Neural cell (in vitro differentiated cells): ENCODE measurements around the gene GIT2. TPM values are rescaled to one million over a fixed set of nuclear protein-coding genes. Genes with fewer than 3 reads are reported as not detected.

Experiments used
- H2AFZ ChIP-seq: fragments of 200-600, 300-800 bp; sonication (generic), shearing (Covaris generic); 2 replicates; pipeline ENCODE4 v1.6.0; 2014; ENCODE audit warnings: low read depth, mild to moderate bottlenecking, antibody characterized with exemption, low read length, moderate library complexity
- H3F3A ChIP-seq: fragments of 200-600 bp; shearing (Covaris generic); 2 replicates; pipeline ENCODE4 v1.6.1; 2016; ENCODE audit warnings: mild to moderate bottlenecking, moderate library complexity, mixed read lengths, antibody characterized with exemption, low read length; ENCODE audit not compliant: insufficient read depth, poor library complexity, severe bottlenecking
- H3K27ac ChIP-seq: fragments of 200-600, 300-800 bp; sonication (generic), shearing (Covaris generic); 2 replicates; pipeline ENCODE4 v1.5.1; 2014; ENCODE audit warnings: mild to moderate bottlenecking, low read length, moderate library complexity
- H3K27me3 ChIP-seq: fragments of 300-800, 200-600 bp; sonication (generic), shearing (Covaris generic); 2 replicates; pipeline ENCODE4 v1.6.0; 2014; ENCODE audit warnings: mild to moderate bottlenecking, low read depth, low read length, moderate library complexity; ENCODE audit not compliant: insufficient read depth
- H3K36me3 ChIP-seq: fragments of 300-800, 200-600 bp; sonication (generic), shearing (Covaris generic); 2 replicates; pipeline ENCODE4 v1.5.1; 2014; ENCODE audit warnings: mild to moderate bottlenecking, antibody characterized with exemption, low read length, moderate library complexity; ENCODE audit not compliant: insufficient read depth
- H3K4me2 ChIP-seq: fragments of 300-800, 200-600 bp; sonication (generic), shearing (Covaris generic); 2 replicates; pipeline ENCODE4 v1.6.0; 2014; ENCODE audit warnings: mild to moderate bottlenecking, low read length
- H3K4me3 ChIP-seq: fragments of 300-800, 200-600 bp; sonication (generic), shearing (Covaris generic); 2 replicates; pipeline ENCODE4 v1.5.1; 2014; ENCODE audit warnings: mild to moderate bottlenecking, low read length, moderate library complexity
- H3K79me2 ChIP-seq: fragments of 200-600 bp; shearing (Covaris generic); replicated peaks from 2 replicates; pipeline ENCODE4 v1.6.0; 2014; ENCODE audit warnings: mild to moderate bottlenecking, low read length, moderate library complexity; ENCODE audit not compliant: insufficient read depth
- H3K9ac ChIP-seq: fragments of 300-800, 200-600 bp; sonication (generic), shearing (Covaris generic); 2 replicates; pipeline ENCODE4 v1.6.1; 2016; ENCODE audit warnings: mild to moderate bottlenecking, low read length, mixed read lengths
- H3K9me2 ChIP-seq: fragments of 200-600 bp; shearing (Covaris generic); 2 replicates; pipeline ENCODE4 v1.6.1; 2016; ENCODE audit warnings: mild to moderate bottlenecking, low read length, mixed read lengths; ENCODE audit not compliant: insufficient read depth
- H3K9me3 ChIP-seq: fragments of 200-600, 300-800 bp; sonication (generic), shearing (Covaris generic); 2 replicates; pipeline ENCODE4 v1.6.1; 2016; ENCODE audit warnings: mild to moderate bottlenecking, mixed run types, low read length, moderate library complexity, mixed read lengths
- H4K20me1 ChIP-seq: fragments of 200-600 bp; shearing (Covaris generic); 2 replicates; pipeline ENCODE4 v1.6.1; 2016; ENCODE audit warnings: mild to moderate bottlenecking, mixed run types; ENCODE audit not compliant: insufficient read depth
- CTCF ChIP-seq: fragments of 450-650 bp; IDR thresholded peaks from 2 replicates; pipeline ENCODE4 v1.5.1; 2014; ENCODE audit warnings: antibody characterized with exemption, mild to moderate bottlenecking, moderate library complexity; ENCODE audit not compliant: poor library complexity, severe bottlenecking
- EP300 ChIP-seq: fragments of 450-650 bp; conservative IDR thresholded peaks from 2 replicates; pipeline ENCODE4 v1.6.1; 2014; ENCODE audit warnings: antibody characterized with exemption, mild to moderate bottlenecking, moderate library complexity; ENCODE audit not compliant: poor library complexity, severe bottlenecking
- EZH2 ChIP-seq: fragments of 200-600, 300-800 bp; shearing (Covaris generic), sonication (generic); IDR thresholded peaks from 2 replicates; pipeline ENCODE4 v1.6.1; 2014; ENCODE audit warnings: antibody characterized with exemption, low read length, borderline replicate concordance, mild to moderate bottlenecking; ENCODE audit not compliant: insufficient read depth, poor library complexity, severe bottlenecking
- MXI1 ChIP-seq: fragments of 450-650 bp; conservative IDR thresholded peaks from 2 replicates; pipeline ENCODE4 v1.6.1; 2014; ENCODE audit warnings: antibody characterized with exemption, mild to moderate bottlenecking; ENCODE audit not compliant: poor library complexity, severe bottlenecking
- POLR2AphosphoS5 ChIP-seq: IDR thresholded peaks from 2 replicates; pipeline ENCODE4 v1.6.1; 2012
- RAD21 ChIP-seq: fragments of 450-650 bp; conservative IDR thresholded peaks from 2 replicates; pipeline ENCODE4 v1.6.1; 2014; ENCODE audit warnings: antibody characterized with exemption, mild to moderate bottlenecking, moderate library complexity
- SMC3 ChIP-seq: fragments of 450-650 bp; conservative IDR thresholded peaks from 2 replicates; pipeline ENCODE4 v1.6.1; 2014; ENCODE audit warnings: antibody characterized with exemption, mild to moderate bottlenecking, moderate library complexity; ENCODE audit not compliant: poor library complexity
- TAF1 ChIP-seq: IDR thresholded peaks from 2 replicates; pipeline ENCODE4 v1.6.1; 2012; ENCODE audit warnings: low read depth
- polyA minus RNA-seq: library from RNA; depleted of rRNA, polyadenylated mRNA; stranded (reverse); fragments of >200 nt; gene quantifications from 2 replicates; pipeline ENCODE4 v1.2.3, GENCODE V29; 2014
- polyA plus RNA-seq: library from polyadenylated mRNA; depleted of rRNA; stranded (reverse); fragments of >200 nt; gene quantifications from 2 replicates; pipeline ENCODE4 v1.2.3, GENCODE V29; 2014
- TF ChIP-seq, protein P1 (sequence below): IDR thresholded peaks from 2 replicates; pipeline ENCODE4 v1.6.1; 2012; ENCODE audit warnings: borderline replicate concordance

Gene GIT2, protein sequence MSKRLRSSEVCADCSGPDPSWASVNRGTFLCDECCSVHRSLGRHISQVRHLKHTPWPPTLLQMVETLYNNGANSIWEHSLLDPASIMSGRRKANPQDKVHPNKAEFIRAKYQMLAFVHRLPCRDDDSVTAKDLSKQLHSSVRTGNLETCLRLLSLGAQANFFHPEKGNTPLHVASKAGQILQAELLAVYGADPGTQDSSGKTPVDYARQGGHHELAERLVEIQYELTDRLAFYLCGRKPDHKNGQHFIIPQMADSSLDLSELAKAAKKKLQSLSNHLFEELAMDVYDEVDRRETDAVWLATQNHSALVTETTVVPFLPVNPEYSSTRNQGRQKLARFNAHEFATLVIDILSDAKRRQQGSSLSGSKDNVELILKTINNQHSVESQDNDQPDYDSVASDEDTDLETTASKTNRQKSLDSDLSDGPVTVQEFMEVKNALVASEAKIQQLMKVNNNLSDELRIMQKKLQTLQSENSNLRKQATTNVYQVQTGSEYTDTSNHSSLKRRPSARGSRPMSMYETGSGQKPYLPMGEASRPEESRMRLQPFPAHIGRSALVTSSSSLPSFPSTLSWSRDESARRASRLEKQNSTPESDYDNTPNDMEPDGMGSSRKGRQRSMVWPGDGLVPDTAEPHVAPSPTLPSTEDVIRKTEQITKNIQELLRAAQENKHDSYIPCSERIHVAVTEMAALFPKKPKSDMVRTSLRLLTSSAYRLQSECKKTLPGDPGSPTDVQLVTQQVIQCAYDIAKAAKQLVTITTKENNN
- polyA plus RNA-seq (14.2 and 21.1 TPM in 2 replicates), polyA minus RNA-seq (47.0 and 66.0 TPM in 2 replicates)

DNA sequence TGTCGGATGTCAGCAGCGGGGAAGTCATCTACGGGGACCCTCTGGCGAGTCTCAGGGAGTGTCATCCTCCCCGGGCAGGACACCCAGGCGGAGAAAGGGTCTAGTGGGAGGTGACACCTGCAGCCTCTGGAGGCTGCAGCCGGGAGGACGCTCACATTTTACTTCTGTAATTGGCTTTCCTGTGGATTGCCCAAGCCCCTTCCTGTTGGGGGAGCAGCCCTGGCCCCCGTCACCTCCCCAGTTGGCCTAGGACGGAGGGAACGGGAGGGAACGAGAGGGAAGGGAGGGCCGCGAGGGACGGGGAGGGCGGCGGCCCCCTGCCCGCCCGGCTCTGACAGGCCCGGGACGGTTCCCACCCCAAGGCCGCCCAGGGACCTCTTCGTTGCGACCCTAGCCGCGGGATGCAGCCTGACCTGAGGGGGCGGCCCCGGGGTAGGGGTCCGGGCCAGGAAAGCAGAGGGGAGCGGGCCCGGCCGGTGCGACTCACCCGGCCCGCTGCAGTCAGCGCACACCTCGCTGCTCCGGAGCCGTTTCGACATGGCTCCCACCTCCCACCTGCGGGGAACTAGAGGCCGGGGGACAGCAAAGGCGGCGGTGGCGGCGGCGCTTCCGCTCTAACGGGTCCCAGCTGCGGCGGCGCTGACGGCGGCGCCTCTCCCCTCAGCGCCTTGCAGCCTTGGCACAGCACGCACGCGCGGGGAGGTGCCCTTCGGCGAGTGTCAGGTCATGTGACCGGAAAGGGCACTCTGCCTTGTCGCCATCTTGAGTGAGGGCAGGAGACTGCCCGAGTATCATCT is at the start of gene GIT2:
Gene GIT2 (minus strand): TSS at position 683 of the 797 bp plus-strand sequence. CDS start 144 bp downstream, at position 539.
- Histone ChIP-seq H3F3A (no peaks in the 10 kb centered on the region), H3K27ac (peak within 1 kb of the TSS; percentile 71), H3K27me3 (no peaks in the 10 kb centered on the region), H3K4me3 (peak within 1 kb of the TSS; percentile 99), H3K9me2 (no peaks in the 10 kb centered on the region), H3K36me3 (no peaks in the 10 kb centered on the region), H4K20me1 (no peaks in the 10 kb centered on the region), H3K79me2 (peaks cover 38% of the 10 kb centered on the region), H3K9me3 (no peaks in the 10 kb centered on the region), H3K9ac (peak within 1 kb of the TSS; percentile 91), H3K4me2 (peak within 1 kb of the TSS; percentile 92), H2AFZ (peak within 1 kb of the TSS; percentile 100)
- peak; percentile 31 for TF ChIP-seq TAF1
- TF ChIP-seq EZH2: no peak
- TF ChIP-seq, protein P1, sequence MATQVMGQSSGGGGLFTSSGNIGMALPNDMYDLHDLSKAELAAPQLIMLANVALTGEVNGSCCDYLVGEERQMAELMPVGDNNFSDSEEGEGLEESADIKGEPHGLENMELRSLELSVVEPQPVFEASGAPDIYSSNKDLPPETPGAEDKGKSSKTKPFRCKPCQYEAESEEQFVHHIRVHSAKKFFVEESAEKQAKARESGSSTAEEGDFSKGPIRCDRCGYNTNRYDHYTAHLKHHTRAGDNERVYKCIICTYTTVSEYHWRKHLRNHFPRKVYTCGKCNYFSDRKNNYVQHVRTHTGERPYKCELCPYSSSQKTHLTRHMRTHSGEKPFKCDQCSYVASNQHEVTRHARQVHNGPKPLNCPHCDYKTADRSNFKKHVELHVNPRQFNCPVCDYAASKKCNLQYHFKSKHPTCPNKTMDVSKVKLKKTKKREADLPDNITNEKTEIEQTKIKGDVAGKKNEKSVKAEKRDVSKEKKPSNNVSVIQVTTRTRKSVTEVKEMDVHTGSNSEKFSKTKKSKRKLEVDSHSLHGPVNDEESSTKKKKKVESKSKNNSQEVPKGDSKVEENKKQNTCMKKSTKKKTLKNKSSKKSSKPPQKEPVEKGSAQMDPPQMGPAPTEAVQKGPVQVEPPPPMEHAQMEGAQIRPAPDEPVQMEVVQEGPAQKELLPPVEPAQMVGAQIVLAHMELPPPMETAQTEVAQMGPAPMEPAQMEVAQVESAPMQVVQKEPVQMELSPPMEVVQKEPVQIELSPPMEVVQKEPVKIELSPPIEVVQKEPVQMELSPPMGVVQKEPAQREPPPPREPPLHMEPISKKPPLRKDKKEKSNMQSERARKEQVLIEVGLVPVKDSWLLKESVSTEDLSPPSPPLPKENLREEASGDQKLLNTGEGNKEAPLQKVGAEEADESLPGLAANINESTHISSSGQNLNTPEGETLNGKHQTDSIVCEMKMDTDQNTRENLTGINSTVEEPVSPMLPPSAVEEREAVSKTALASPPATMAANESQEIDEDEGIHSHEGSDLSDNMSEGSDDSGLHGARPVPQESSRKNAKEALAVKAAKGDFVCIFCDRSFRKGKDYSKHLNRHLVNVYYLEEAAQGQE: no peak
- TF ChIP-seq MXI1: peak; percentile 83
- peak; percentile 25 for TF ChIP-seq RAD21
- peak; percentile 83 for TF ChIP-seq POLR2AphosphoS5
- peak; percentile 48 for TF ChIP-seq CTCF
- no peak for TF ChIP-seq SMC3
- TF ChIP-seq EP300: peak; percentile 45

DNA sequence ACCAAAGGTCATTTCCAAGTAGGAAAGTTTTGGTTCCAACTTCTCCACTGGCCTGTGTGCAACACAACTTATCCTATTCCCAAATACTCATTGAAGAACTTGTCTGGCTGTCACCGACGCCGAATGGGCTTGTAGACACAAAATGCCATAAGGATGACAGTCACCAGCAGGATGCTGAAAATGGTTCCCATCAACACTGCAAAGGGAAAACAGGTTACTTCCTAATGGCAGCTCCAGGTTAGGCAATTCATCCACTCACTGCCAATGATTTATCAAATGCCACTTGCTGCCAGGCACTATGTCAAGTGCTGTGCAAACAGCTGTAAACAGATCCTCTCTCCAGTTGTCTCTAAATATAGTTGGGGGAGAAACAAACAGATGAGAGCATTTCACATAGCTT is 46.1 kb upstream of the GIT2 start:
- Histone ChIP-seq H3K4me2 (no peak overlapping the region), H3F3A (no peaks in the 10 kb centered on the region), H3K27ac (no peak overlapping the region), H3K27me3 (no peaks in the 10 kb centered on the region), H2AFZ (no peak overlapping the region), H3K9me3 (no peaks in the 10 kb centered on the region), H3K4me3 (no peak overlapping the region), H3K79me2 (peaks cover 10% of the 10 kb centered on the region), H4K20me1 (no peaks in the 10 kb centered on the region), H3K9me2 (no peaks in the 10 kb centered on the region), H3K9ac (no peak overlapping the region), H3K36me3 (peaks cover 6% of the 10 kb centered on the region)
- no peak for TF ChIP-seq TAF1
- TF ChIP-seq EZH2: no peak
- TF ChIP-seq, protein P1: no peak
- TF ChIP-seq CTCF: no peak
